Esophagus squamous epithelium (tissue), 4 donors: ENCODE data around the gene RIT2.

Experiments
- CTCF ChIP-seq, 6 experiments: fragments of 450-650 bp in 4 of 6; fragments of 200-600 bp in 2 of 6; sonication (generic) in 2 of 6; IDR thresholded peaks; one replicate each; pipeline ENCODE4 v1.5.1; 2016 to 2019; ENCODE audit warnings: antibody characterized with exemption in 6 of 6, mild to moderate bottlenecking in 4 of 6, moderate library complexity in 4 of 6
- POLR2A ChIP-seq, 4 donors: fragments of 450-650 bp; IDR thresholded peaks; one replicate each; pipeline ENCODE4 v1.6.1; 2017; ENCODE audit warnings: antibody characterized with exemption in 4 of 4, mild to moderate bottlenecking in 4 of 4, moderate library complexity in 3 of 4

DNA sequence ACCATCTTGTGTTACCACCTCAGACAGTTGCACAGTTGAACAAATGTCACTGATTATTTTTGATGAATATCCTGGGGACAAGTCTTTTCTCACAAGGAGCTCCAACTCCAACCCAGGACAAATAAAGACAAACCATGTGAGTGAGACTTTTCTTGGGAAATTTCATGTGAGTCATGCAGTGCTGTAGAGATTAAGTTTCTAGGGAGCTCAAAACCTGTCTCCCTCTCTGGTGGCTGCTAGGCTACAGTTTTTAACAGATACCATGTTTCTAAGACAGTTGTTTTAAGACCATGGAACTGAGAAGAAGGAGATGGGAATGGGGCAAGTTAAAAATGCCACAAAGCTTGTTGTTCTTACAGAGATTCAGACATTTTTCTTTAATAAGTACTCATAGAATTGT is 255.5 kb downstream of the RIT2 start:
- TF ChIP-seq CTCF (IDR thresholded peaks at IDR 0.05) = no peak
- TF ChIP-seq POLR2A (IDR thresholded peaks at IDR 0.05) = no peak
